Transverse colon (tissue), 4 donors: ENCODE results near the gene BRINP2.

Experiments
- POLR2A ChIP-seq: fragments of 450-650 bp; IDR thresholded peaks from one replicate; pipeline ENCODE4 v1.6.1; 2016; ENCODE audit warnings: antibody characterized with exemption, mild to moderate bottlenecking, moderate library complexity
- POLR2AphosphoS5 ChIP-seq, 3 donors: sonication (generic); formaldehyde crosslinking; IDR thresholded peaks; one replicate each; pipeline ENCODE4 v1.6.1; 2016; ENCODE audit warnings: antibody characterized with exemption in 3 of 3
- TF ChIP-seq, protein P1 (sequence below), 5 experiments: fragments of 200-600 bp in 3 of 5; fragments of 450-650 bp in 2 of 5; sonication (generic) in 3 of 5; IDR thresholded peaks; 1 replicate in 2 of 5; 2 replicates in 3 of 5; pipeline ENCODE4 v1.5.1; 2016 to 2017; ENCODE audit warnings: antibody characterized with exemption in 5 of 5, inconsistent platforms in 3 of 5, mild to moderate bottlenecking in 2 of 5, moderate library complexity in 1 of 5

DNA sequence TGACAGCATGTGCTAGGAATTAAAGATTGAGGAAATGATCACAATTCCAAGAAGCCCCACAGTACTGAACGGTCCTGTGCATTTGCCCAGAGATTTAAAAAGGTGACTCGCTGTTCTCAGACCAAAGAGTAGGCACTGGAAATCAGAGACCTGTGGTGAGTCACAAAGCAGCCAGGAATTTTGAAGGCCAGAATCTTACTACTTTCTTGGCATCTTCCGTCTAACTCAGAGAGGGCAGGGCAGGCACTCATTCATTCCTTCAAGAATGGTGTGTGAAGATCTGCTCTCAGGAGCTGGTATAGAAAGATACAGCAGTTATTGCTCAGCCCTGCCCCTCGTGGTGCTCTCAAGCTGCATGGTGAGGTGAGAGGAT, 57.9 kb downstream of the BRINP2 start:
- TF ChIP-seq, protein P1, sequence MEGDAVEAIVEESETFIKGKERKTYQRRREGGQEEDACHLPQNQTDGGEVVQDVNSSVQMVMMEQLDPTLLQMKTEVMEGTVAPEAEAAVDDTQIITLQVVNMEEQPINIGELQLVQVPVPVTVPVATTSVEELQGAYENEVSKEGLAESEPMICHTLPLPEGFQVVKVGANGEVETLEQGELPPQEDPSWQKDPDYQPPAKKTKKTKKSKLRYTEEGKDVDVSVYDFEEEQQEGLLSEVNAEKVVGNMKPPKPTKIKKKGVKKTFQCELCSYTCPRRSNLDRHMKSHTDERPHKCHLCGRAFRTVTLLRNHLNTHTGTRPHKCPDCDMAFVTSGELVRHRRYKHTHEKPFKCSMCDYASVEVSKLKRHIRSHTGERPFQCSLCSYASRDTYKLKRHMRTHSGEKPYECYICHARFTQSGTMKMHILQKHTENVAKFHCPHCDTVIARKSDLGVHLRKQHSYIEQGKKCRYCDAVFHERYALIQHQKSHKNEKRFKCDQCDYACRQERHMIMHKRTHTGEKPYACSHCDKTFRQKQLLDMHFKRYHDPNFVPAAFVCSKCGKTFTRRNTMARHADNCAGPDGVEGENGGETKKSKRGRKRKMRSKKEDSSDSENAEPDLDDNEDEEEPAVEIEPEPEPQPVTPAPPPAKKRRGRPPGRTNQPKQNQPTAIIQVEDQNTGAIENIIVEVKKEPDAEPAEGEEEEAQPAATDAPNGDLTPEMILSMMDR (IDR thresholded peaks at IDR 0.05), result no peak
- no peak for TF ChIP-seq POLR2A
- TF ChIP-seq POLR2AphosphoS5 (IDR thresholded peaks at IDR 0.05), result no peak
